GM20431 (cell line): ENCODE measurements around the gene UQCRC1.
"Not testable (repeated sequence)": the region's sequence is repeated elsewhere in the genome, so short reads cannot be mapped to it uniquely, and the experiment has no call there.

ENCODE experiments used
- in situ Hi-C: fragments of 300-500 bp; cut with MseI, MboI; formaldehyde crosslinking; loops from one replicate; pipeline ENCODE4 v1.15.0; 2020; ENCODE audit warnings: low sequenced_read_pairs; ENCODE audit not compliant: unreplicated experiment

The UQCRC1 gene

DNA sequence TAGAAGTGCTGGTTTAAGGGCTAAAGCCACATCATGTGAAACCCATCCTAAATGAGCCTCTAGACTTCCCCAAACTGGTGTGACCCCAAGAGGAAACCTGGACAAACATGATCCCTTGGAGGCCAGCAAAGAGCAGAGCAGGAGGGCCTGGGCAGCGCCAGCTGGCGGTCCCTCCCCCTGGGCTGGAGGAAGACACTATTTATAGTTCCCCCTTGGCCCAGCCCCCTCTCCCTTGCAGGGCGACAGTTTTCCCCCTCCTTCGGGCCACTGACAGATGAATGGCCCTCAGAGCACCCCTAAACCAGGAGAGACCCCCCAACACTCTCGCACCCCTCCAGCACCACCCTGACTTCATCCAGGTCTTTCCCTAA, 48.8 kb downstream of the UQCRC1 start:
- in situ Hi-C loops, result no loop called here

DNA sequence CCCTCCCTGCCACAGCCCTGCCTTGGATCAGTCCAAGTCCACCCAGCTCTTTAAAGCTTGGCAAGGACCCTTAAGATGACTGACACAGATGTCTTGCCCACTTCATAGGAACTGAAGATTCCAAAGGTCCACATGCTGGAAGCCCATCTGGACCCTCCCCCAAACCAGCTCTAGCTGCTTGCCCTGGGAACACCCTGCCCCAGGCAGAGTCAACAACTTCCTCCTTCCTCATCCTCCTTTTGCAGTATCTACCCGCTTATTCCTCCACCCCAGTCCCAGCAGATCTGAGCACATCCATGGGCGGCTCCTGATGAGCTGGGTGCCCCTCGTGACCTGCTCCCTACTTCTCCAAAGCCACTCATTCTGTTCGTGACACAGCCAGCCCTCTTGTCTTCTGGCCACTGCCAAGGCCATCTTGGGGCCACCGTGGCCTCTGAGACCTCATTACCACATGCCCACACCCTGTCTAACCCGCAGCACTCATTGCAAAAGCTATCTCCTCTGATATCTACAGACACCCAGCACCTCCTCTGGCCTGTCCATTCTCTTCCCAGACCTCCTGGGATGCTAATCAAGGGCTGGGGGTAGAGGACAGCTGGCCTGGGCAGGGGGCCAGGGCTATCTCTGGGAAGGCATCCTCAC, 50.8 kb downstream of the UQCRC1 start:
- in situ Hi-C loops, result no loop called here

DNA sequence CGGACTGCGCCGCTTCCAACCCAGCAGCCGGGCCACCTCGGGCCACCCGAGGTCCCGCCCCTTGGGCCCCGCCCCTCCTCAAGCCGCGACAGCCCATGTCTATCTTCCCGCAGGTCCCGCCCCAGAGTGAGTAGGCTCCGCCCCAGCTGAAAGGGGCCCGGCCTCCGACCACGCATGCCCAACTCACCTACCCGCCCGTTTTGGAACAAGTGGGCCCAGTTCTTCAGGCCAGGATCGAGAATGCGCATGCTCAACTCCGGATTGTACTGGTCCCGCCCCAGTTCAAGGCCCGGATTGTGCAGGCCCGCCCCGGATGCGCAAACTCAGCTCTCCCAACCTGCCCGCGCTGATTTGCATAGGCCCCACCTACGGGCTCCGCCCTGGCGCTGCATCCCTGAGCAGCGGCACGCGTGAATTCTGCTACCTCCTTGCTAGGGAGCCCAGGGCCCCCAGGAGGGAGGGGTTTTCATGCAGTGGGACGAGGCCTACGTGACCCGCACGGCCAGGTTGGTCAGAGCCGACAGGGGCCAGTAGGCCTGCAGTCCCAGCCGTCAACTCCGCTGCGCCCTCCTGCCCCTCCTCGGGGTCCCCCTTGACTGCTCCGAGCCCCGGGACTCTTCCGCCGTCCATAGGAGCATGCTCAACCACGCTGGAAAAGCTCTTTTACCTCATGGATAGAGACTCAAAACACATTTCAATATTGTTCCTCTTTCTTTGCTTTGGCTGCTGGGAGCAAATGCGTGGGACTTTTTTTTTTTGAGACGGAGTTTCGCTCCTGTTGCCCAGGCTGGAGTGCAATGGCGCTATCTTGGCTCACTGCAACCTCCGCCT, 52.4 kb downstream of the UQCRC1 start, which contains the start of gene PFKFB4:
Gene PFKFB4, minus strand, starts transcription at position 8 of the 831 bp plus-strand sequence. CDS start 26 bp downstream, outside the sequence.
- in situ Hi-C loops, result no loop called here

DNA sequence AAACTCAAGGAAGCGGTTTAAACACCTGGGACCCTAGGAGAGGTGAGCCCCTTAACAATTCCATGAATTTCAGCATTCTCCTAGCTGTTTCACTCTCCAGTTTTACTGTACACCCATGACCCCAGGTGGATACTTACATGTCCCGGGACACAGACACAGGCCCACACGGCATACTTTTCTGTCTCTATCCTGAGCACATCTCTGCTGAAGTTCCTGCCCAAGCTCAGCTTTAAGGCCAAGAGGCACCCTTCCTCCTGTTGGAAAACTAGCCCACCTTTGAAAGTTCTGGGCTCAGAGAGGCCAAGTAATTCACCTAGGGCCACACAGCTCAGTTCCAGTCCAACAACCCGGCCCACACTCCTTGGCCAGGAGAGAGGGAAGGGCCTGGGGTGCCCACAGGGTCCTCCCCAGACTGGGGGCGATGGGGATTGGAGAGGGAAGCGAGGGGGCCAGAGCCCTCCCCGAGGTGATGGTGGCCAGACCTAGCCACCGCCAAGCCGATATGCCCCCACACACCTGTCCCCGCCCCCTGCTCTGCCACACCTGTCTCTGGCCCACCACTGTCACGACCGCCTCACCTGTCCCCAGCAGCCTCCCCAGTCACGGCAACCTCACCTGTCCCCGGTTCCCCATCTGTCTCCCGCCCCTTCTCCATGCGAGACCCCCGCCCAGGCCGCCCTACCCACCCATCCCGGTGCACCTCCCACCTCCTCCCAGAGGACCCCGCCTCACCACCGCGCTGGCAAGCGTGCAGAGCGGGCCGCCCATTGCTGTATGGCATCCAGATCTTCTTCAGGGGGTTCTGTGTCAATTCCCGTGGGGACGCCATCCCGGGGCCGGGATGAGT, 53.3 kb downstream of the UQCRC1 start:
- in situ Hi-C loops, result no loop called here

DNA sequence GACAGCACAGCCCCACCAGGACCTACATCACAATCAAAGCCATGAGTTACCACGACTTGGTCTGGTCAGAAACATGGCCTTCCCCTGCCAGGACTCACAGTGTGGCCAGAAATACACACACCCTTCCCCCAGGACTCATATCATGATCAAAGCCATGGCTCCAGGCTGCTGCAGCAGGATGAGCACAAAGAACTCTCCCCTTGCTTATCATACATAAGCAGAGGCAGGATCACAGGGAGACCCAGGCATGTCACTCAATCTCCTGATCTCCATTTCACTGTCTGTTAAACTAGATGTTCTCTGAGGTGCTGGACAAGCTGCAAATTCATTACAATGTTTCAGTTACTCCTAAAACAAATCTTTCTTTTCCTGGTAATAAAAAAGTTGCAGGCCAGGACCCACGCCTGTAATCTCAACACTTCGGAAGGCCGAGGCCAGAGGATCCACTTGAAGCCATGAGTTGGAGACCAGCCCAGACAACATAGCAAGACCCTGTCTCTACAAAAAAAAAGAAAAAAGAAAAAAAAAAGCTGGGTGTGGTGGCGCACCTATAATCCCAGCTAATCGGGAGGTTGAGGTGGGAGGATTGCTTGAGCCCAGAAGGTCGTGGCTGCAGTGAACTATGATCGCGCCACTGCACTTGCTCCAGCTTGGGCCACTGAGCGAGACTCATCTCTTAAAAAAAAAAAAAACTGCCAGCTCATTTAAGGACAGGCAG, 54.1 kb downstream of the UQCRC1 start:
- in situ Hi-C loops, result no loop called here

- in situ Hi-C loops, result no loop called here
These were observed 55.3 kb downstream of the UQCRC1 start for GRCh38 chr3:48553886-48554845.

DNA sequence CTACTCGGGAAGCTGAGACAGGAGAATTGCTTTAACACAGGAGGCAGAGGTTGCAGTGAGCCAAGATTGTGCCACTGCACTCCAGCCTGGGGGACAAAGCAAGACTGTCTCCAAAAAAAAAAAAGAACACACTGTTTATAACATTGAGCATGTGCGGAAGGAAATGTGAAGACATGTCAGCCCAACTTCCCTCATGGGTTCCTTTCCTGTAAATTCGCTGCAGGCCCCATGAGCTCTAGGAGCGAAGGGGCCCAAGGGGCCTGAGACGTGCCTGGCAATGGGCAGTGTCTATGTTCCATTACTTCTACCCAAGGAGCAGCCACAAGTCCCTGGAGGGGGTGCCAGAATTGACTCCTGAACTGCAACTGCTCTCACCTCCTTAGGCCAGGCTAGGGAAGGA, 56.1 kb downstream of the UQCRC1 start:
- in situ Hi-C loops, result no loop called here

DNA sequence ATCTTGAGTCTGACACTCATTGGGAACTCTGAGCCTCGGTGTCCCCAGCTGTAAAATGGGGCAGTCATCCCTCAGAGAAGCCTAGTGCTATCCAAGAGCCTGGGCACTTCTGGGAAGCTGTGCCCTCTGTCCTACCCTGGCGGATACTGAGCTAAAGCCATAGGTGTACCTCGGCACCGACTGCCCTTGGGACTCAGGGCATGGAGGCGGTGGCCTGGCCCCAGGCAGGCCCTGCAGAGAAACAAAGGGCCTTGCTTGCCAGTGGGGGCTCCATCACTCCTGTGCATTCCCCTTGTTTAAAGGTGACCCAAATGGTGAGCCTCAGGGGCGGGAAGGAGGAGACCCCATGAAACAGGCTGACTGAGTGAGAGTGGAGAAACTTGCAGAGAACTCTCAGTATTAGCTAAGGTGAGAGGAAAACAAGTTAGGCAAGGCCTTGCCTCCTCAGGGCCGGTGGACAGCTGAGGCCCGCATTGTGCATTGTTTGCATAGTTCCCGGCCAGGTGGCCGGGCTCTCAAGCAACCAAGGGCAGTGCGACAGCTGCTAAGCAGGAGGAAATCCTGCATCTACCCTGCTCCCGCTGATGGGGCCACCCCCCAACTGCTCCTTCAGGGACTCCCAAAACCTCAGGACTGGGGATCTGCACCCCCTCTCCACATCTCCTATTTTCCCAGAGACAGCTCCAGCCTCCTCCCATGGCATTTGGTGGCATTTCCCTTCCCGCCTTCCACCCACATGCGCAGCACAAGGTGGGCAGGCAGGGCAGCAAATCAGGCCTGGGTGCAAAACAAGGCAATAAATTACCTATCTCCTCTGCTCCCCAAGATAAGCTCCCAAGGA, 57.1 kb downstream of the UQCRC1 start:
- in situ Hi-C loops, result no loop called here

DNA sequence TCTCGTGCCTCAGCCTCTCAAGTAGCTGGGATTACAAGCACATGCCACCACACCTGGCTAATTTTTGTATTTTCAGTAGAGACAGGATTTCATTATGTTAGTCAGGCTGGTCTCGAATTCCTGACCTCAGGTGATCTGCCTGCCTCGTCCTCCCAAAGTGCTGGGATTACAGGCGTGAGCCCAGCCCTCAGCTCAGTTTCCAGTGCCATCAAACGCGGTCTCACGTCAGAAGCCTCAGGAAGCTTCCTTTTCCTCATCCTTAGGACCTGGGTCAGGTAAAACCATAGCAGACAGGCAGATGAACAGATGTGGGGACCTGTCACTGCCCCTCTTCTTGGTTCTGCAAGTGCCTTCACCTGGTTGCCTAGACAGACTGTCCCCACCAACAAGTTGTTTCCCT, 57.8 kb downstream of the UQCRC1 start:
- in situ Hi-C loops, result not testable (repeated sequence)
